WTC11 (cell line): Measurements from ENCODE around the gene RIMS4. TPM values are rescaled to one million over a fixed set of nuclear protein-coding genes. Genes with fewer than 3 reads are reported as not detected.
A peak's percentile ranks its signal among the peaks of the same experiment; 100 is the strongest.

Experiments used
- ATAC-seq: fragments of 200-7000 bp; cut with Tn5 transposase; 2 replicates; pipeline ENCODE4 v1.10.0; 2021; ENCODE audit warnings: mild to moderate bottlenecking, moderate library complexity
- CTCF ChIA-PET: fragments of 300-600 bp; sonication (Branson Sonifier 250); formaldehyde crosslinking; loops from one replicate; lab custom pipeline; 2021; ENCODE audit warnings: antibody characterized with exemption; lab: Charles Lee
- POLR2A ChIA-PET: fragments of 350-600 bp; sonication (Branson Sonifier 250); formaldehyde crosslinking; loops from one replicate; lab custom pipeline; 2021; ENCODE audit warnings: antibody characterized with exemption; lab: Charles Lee
- DNase-seq: peaks from one replicate; pipeline ENCODE4 v3.0.0; 2021; ENCODE audit warnings: low spot score
- H3K27ac Mint-ChIP-seq: 2 replicates; pipeline ENCODE4 v1.8.0; 2021; ENCODE audit warnings: mixed read lengths
- H3K27me3 Mint-ChIP-seq: 2 replicates; pipeline ENCODE4 v1.8.0; 2021; ENCODE audit warnings: low read depth, mild to moderate bottlenecking, moderate library complexity, mixed read lengths
- H3K36me3 Mint-ChIP-seq: 2 replicates; pipeline ENCODE4 v1.8.0; 2021; ENCODE audit warnings: mixed read lengths
- H3K4me1 Mint-ChIP-seq: 2 replicates; pipeline ENCODE4 v1.8.0; 2022; ENCODE audit warnings: mixed read lengths
- H3K4me3 Mint-ChIP-seq: 2 replicates; pipeline ENCODE4 v1.8.0; 2021; ENCODE audit warnings: mild to moderate bottlenecking, moderate library complexity, mixed read lengths
- H3K9me3 Mint-ChIP-seq: 2 replicates; pipeline ENCODE4 v1.8.0; 2021; ENCODE audit warnings: mixed read lengths
- ATF1 ChIP-seq: sonication (generic); formaldehyde crosslinking; IDR thresholded peaks from 2 replicates; pipeline ENCODE4 v1.8.1; 2023; ENCODE audit warnings: mild to moderate bottlenecking, moderate library complexity, missing genetic modification reagents
- CDX4 ChIP-seq: fragments of 250-450 bp; sonication (Bioruptor Pico); IDR thresholded peaks from 2 replicates; pipeline ENCODE4 v1.9.0; 2021; ENCODE audit warnings: moderate library complexity, mild to moderate bottlenecking, inconsistent platforms, borderline replicate concordance
- CTCF ChIP-seq: fragments of 200-600 bp; IDR thresholded peaks from 2 replicates; pipeline ENCODE4 v1.8.0; 2022; ENCODE audit warnings: antibody characterized with exemption
- FOXP4 ChIP-seq: sonication (generic); formaldehyde crosslinking; IDR thresholded peaks from 2 replicates; pipeline ENCODE4 v1.8.0; 2022; ENCODE audit warnings: mild to moderate bottlenecking, missing genetic modification reagents
- GTF2I ChIP-seq: fragments of 250-450 bp; sonication (Bioruptor Pico); conservative IDR thresholded peaks from 2 replicates; pipeline ENCODE4 v1.4.0; 2021; ENCODE audit warnings: mild to moderate bottlenecking
- HMGXB4 ChIP-seq: sonication (generic); formaldehyde crosslinking; IDR thresholded peaks from 2 replicates; pipeline ENCODE4 v1.8.1; 2023; ENCODE audit warnings: mild to moderate bottlenecking, moderate library complexity, missing genetic modification reagents
- JUN ChIP-seq: sonication (generic); formaldehyde crosslinking; IDR thresholded peaks from 2 replicates; pipeline ENCODE4 v1.8.0; 2023; ENCODE audit warnings: mild to moderate bottlenecking, missing genetic modification reagents
- MYBL2 ChIP-seq: sonication (generic); formaldehyde crosslinking; IDR thresholded peaks from 2 replicates; pipeline ENCODE4 v1.8.1; 2023; ENCODE audit warnings: mild to moderate bottlenecking, moderate library complexity, missing genetic modification reagents
- NFE2L1 ChIP-seq: sonication (generic); formaldehyde crosslinking; IDR thresholded peaks from 2 replicates; pipeline ENCODE4 v1.8.1; 2023; ENCODE audit warnings: missing genetic modification reagents
- NR1H2 ChIP-seq: sonication (generic); formaldehyde crosslinking; IDR thresholded peaks from 2 replicates; pipeline ENCODE4 v1.9.0; 2021; ENCODE audit warnings: mild to moderate bottlenecking, moderate library complexity, missing genetic modification reagents
- SOX15 ChIP-seq: fragments of 250-450 bp; sonication (Bioruptor Pico); IDR thresholded peaks from 2 replicates; pipeline ENCODE4 v1.9.0; 2021; ENCODE audit warnings: mild to moderate bottlenecking
- TEAD4 ChIP-seq: sonication (generic); formaldehyde crosslinking; IDR thresholded peaks from 2 replicates; pipeline ENCODE4 v1.8.0; 2022; ENCODE audit warnings: mild to moderate bottlenecking, missing genetic modification reagents
- ZBTB21 ChIP-seq: sonication (generic); formaldehyde crosslinking; IDR thresholded peaks from 2 replicates; pipeline ENCODE4 v1.8.1; 2023; ENCODE audit warnings: mild to moderate bottlenecking, missing genetic modification reagents, borderline replicate concordance
- ZMAT4 ChIP-seq: fragments of 250-450 bp; sonication (Bioruptor Pico); IDR thresholded peaks from 2 replicates; pipeline ENCODE4 v1.9.0; 2021; ENCODE audit warnings: mild to moderate bottlenecking
- ZNF281 ChIP-seq: sonication (generic); formaldehyde crosslinking; IDR thresholded peaks from 2 replicates; pipeline ENCODE4 v1.8.0; 2023; ENCODE audit warnings: mild to moderate bottlenecking, missing genetic modification reagents
- ZNF416 ChIP-seq: fragments of 250-450 bp; sonication (Bioruptor Pico); IDR thresholded peaks from 2 replicates; pipeline ENCODE4 v1.9.0; 2021; ENCODE audit warnings: mild to moderate bottlenecking, inconsistent platforms
- ZNF423 ChIP-seq: fragments of 250-450 bp; sonication (Bioruptor Pico); IDR thresholded peaks from 2 replicates; pipeline ENCODE4 v2.1.2; 2022; ENCODE audit warnings: mild to moderate bottlenecking, moderate library complexity
- ZNF425 ChIP-seq: fragments of 250-450 bp; sonication (Bioruptor Pico); conservative IDR thresholded peaks from 2 replicates; pipeline ENCODE4 v1.9.0; 2021; ENCODE audit warnings: mild to moderate bottlenecking
- total RNA-seq: library from RNA; stranded (reverse); gene quantifications from 3 replicates; pipeline ENCODE4 v1.2.3, GENCODE V29; 2021

RIMS4 gene
- total RNA-seq, 1 experiment from 2014 or later, result 24.8 TPM

GRCh38 chr20:44802702-44803101, 7.6 kb downstream of the RIMS4 start:
- ATAC-seq (no peak), DNase-seq (no peak)
- POLR2A ChIA-PET, result no interaction called here
- H3K9me3 Mint-ChIP-seq, result no peaks in the 10 kb centered on the region
- H3K27me3 Mint-ChIP-seq, result peaks cover 12% of the 10 kb centered on the region
- H3K4me1 Mint-ChIP-seq, result peaks cover 11% of the 10 kb centered on the region
- no peak overlapping the region for H3K4me3 Mint-ChIP-seq
- CTCF ChIA-PET, result interaction anchor here (1.3 to 9.1 kb wide), 2 partner anchors 17 to 55 kb away, joined by 3 to 65 read pairs; no protein-coding TSS in a partner anchor
- H3K36me3 Mint-ChIP-seq, result no peaks in the 10 kb centered on the region
- no peak for TF ChIP-seq TEAD4 (CRISPR knock-in tag)
- TF ChIP-seq CTCF, result no peak
- no peak for TF ChIP-seq ZNF416 (CRISPR knock-in tag)
- no peak for TF ChIP-seq JUN (CRISPR knock-in tag)
- TF ChIP-seq ZBTB21 (CRISPR knock-in tag), result no peak
- no peak for TF ChIP-seq FOXP4 (CRISPR knock-in tag)
- TF ChIP-seq, all 79 proteins: peak for 0
- no peak overlapping the region for H3K27ac Mint-ChIP-seq

- DNase-seq, result peak; percentile 63
- CTCF ChIA-PET, result interaction anchor here (0.7 to 9.1 kb wide), 20 partner anchors 9 to 429 kb away, joined by 3 to 65 read pairs (median 4); no protein-coding TSS in a partner anchor
- no peaks in the 10 kb centered on the region for H3K9me3 Mint-ChIP-seq
- TF ChIP-seq HMGXB4, result no peak
- no peak for TF ChIP-seq MYBL2 (CRISPR knock-in tag)
- no peak for TF ChIP-seq CDX4 (CRISPR knock-in tag)
- TF ChIP-seq NR1H2 (CRISPR knock-in tag), result no peak
- TF ChIP-seq ATF1 (CRISPR knock-in tag), result no peak
- no peak for TF ChIP-seq GTF2I (CRISPR knock-in tag)
- TF ChIP-seq NFE2L1 (CRISPR knock-in tag), result no peak
- TF ChIP-seq SOX15 (CRISPR knock-in tag), result no peak
- no peak for TF ChIP-seq ZNF423 (CRISPR knock-in tag)
- no peak for TF ChIP-seq ZNF281 (CRISPR knock-in tag)
- TF ChIP-seq FOXP4 (CRISPR knock-in tag), result no peak
- TF ChIP-seq ZMAT4, result no peak
- TF ChIP-seq ZNF425 (CRISPR knock-in tag), result no peak
Measured at GRCh38 chr20:44800391-44801046, 9.8 kb downstream of the RIMS4 start.

More at GRCh38 chr20:44800391-44801046, 9.8 kb downstream of the RIMS4 start:
- H3K36me3 Mint-ChIP-seq, result no peaks in the 10 kb centered on the region
- ATAC-seq, result peak; percentile 74
- H3K27me3 Mint-ChIP-seq, result no peaks in the 10 kb centered on the region
- H3K4me3 Mint-ChIP-seq, result no peak overlapping the region
- no peak overlapping the region for H3K27ac Mint-ChIP-seq
- H3K4me1 Mint-ChIP-seq, result peaks cover 17% of the 10 kb centered on the region
- POLR2A ChIA-PET, result no interaction called here
